HG03432 (cell line): Measurements from ENCODE around the gene TSPEAR.
"Not testable (repeated sequence)": the region's sequence is repeated elsewhere in the genome, so short reads cannot be mapped to it uniquely, and the experiment has no call there.

Experiments
- ATAC-seq: cut with Tn5 transposase; IDR thresholded peaks from one replicate; pipeline ENCODE4 v1.9.1; 2021; ENCODE audit warnings: mild to moderate bottlenecking, moderate library complexity; ENCODE audit not compliant: unreplicated experiment

The TSPEAR gene

GRCh38 chr21:44612669-44613229, 98.6 kb downstream of the TSPEAR start:
- ATAC-seq: no peak

DNA sequence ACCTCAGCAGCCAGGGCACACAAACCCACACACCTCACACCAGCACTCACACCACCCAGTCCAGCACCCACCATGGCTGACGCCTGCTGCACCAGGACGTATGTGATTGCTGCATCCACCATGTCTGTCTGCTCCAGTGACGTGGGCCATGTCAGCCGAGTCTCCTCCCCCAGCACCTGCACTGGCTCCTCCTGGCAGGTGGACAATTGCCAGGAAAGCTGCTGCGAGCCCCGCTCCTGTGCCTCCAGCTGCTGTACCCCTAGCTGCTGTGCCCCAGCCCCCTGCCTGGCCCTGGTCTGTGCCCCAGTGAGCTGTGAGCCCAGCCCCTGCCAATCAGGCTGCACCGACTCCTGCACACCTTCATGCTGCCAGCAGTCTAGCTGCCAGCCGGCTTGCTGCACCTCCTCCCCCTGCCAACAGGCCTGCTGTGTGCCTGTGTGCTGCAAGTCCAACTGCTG, 99.3 kb downstream of the TSPEAR start, which contains the start of gene KRTAP10-8:
TSS of gene KRTAP10-8 (plus strand) at position 51 of the 458 bp plus-strand sequence. CDS start at position 73, 22 bp downstream.
- ATAC-seq: no peak

GRCh38 chr21:44611551-44611950, 99.8 kb downstream of the TSPEAR start:
- no peak for ATAC-seq

DNA sequence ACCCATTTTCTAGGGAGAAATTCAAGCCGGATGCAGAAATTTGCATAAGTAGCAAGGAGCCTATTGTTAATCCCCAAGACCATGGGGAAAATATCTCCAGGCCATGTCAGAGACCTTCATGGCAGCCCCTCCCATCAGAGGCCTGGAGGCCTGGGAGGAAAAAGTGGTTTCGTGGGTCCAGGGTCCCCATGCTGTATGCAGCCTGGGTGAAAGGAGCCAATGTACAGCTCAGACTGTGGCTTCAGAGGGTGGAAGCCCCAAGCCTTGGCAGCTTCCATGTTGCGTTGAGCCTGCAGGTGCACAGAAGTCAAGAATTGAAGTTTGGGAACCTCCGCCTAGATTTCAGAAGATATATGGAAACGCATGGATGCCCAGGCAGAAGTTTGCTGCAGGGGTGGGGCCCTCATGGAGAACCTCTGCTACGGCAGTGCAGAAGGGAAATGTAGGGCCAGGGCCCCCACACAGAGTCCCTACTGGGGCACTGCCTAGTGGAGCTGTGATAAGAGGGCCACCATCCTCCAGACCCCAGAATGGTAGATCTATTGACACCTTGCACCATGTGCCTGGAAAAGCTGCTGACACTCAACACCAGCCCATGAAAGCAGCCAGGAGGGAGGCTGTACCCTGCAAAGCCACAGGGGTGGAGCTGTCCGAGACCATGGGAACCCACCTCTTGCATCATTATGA, 101.1 kb downstream of the TSPEAR start:
- not testable (repeated sequence) for ATAC-seq

GRCh38 chr21:44609193-44609592, 102.2 kb downstream of the TSPEAR start:
- no peak for ATAC-seq

DNA sequence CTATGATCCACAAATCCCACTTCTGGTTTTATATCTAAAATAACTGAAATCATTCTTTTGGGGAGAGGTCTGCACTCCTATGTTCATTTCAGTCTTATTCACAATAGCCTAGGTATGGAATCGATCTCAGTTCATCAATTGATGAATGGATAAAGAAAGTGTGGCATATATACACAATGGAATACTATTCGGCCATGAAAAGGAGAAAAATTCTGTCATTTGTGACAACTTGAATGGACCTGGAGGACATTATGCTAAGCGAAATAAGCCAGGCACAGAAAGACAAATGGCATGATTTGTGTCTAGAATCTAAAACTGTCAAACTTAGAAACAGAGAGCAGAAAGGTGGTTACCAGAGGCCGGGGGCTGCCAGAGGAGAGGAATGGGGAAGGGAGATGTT, 104.9 kb downstream of the TSPEAR start:
- no peak for ATAC-seq

- ATAC-seq: no peak
Measured at GRCh38 chr21:44603911-44604310, 107.5 kb downstream of the TSPEAR start.

- no peak for ATAC-seq
Measured at GRCh38 chr21:44603109-44603875, 108.1 kb downstream of the TSPEAR start.

GRCh38 chr21:44602463-44602850, 108.9 kb downstream of the TSPEAR start:
- no peak for ATAC-seq

DNA sequence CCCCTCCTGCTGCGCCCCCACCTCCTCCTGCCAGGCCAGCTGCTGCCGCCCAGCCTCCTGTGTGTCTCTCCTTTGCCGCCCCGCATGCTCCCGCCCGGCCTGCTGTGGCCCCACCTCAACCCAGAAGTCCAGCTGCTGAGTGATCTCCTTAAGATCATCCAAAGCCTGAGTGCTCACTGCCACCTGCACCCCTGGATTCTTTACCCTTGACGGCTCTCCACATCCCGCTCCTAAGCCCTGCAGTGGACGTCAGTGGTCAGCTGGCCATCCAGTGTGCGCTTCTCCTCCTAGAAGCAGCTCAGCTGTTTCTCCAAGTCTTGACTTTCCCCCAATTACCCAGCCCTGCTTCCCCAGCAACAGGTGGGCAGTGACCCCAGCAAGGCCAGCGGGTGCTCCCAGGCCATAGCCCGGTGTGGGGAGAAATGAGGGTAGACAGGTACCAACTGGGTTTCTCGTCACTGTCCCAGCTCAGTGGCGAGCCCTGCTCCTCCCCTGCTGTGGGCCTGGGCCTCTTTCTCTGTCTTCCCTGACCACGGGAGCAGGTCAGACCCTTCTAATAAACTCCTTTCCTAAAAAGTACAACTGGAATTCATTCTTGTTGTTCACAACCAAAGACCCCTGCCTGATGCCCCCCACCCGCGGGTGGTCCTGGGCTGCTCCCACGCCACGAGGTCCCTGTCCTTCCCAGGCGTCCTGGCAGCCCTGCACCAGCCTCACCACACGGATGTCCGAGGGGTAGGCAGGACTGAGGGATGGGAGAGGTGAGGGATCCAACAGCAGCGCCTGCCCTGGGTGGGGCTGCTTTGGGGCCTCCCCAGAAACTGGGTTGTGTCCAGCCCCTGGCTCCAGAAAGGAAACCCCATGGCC, 109.5 kb downstream of the TSPEAR start:
- no peak for ATAC-seq

- not testable (repeated sequence) for ATAC-seq
Measured at GRCh38 chr21:44601091-44601490, 110.3 kb downstream of the TSPEAR start.

GRCh38 chr21:44600118-44600978, 111.0 kb downstream of the TSPEAR start, which contains the start of gene KRTAP10-7:
Gene KRTAP10-7, plus strand, starts transcription at chr21:44600597. Its CDS starts 25 bp downstream, at chr21:44600622.
- ATAC-seq: not testable (repeated sequence)

GRCh38 chr21:44599264-44600029, 111.9 kb downstream of the TSPEAR start:
- ATAC-seq: no peak

- ATAC-seq: no peak
Measured at GRCh38 chr21:44598061-44598460, 113.3 kb downstream of the TSPEAR start.

- ATAC-seq: no peak
Measured at GRCh38 chr21:44596068-44596725, 115.2 kb downstream of the TSPEAR start.

GRCh38 chr21:44595524-44595923, 115.8 kb downstream of the TSPEAR start:
- ATAC-seq: no peak

DNA sequence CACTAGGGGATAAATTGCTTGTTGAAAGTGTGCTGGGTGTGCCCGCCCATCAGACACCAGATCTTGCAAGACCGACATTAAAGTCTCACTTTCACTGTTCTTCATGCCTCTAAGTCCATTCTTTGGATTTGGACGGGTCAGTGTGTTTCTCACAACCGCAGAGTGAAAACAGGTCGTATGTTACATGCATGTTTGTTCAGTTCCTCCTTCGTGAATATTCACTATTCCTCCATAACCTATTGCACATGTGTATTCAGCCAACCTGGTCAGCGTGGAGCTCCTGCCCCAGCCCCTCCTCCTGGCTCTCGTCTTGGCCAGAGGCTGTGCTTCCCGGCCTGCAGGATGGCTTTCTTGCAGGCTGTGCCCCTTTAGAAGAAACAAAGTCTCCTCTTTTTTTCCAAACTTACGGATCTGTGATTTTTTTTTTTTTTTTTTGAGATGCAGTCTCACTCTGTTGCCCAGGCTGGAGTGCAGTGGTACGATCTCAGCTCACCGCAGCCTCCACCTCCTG, 116.9 kb downstream of the TSPEAR start:
- ATAC-seq: no peak
